Neural cell (in vitro differentiated cells): Measurements from ENCODE around the gene PRTFDC1. TPM values are rescaled to one million over a fixed set of nuclear protein-coding genes. Genes with fewer than 3 reads are reported as not detected.
A peak's percentile ranks its signal among the peaks of the same experiment; 100 is the strongest.

Experiments
- H2AFZ ChIP-seq: fragments of 200-600, 300-800 bp; sonication (generic), shearing (Covaris generic); 2 replicates; pipeline ENCODE4 v1.6.0; 2014; ENCODE audit warnings: low read depth, mild to moderate bottlenecking, antibody characterized with exemption, low read length, moderate library complexity
- H3F3A ChIP-seq: fragments of 200-600 bp; shearing (Covaris generic); 2 replicates; pipeline ENCODE4 v1.6.1; 2016; ENCODE audit warnings: mild to moderate bottlenecking, moderate library complexity, mixed read lengths, antibody characterized with exemption, low read length; ENCODE audit not compliant: insufficient read depth, poor library complexity, severe bottlenecking
- H3K27ac ChIP-seq: fragments of 200-600, 300-800 bp; sonication (generic), shearing (Covaris generic); 2 replicates; pipeline ENCODE4 v1.5.1; 2014; ENCODE audit warnings: mild to moderate bottlenecking, low read length, moderate library complexity
- H3K27me3 ChIP-seq: fragments of 300-800, 200-600 bp; sonication (generic), shearing (Covaris generic); 2 replicates; pipeline ENCODE4 v1.6.0; 2014; ENCODE audit warnings: mild to moderate bottlenecking, low read depth, low read length, moderate library complexity; ENCODE audit not compliant: insufficient read depth
- H3K36me3 ChIP-seq: fragments of 300-800, 200-600 bp; sonication (generic), shearing (Covaris generic); 2 replicates; pipeline ENCODE4 v1.5.1; 2014; ENCODE audit warnings: mild to moderate bottlenecking, antibody characterized with exemption, low read length, moderate library complexity; ENCODE audit not compliant: insufficient read depth
- H3K4me2 ChIP-seq: fragments of 300-800, 200-600 bp; sonication (generic), shearing (Covaris generic); 2 replicates; pipeline ENCODE4 v1.6.0; 2014; ENCODE audit warnings: mild to moderate bottlenecking, low read length
- H3K4me3 ChIP-seq: fragments of 300-800, 200-600 bp; sonication (generic), shearing (Covaris generic); 2 replicates; pipeline ENCODE4 v1.5.1; 2014; ENCODE audit warnings: mild to moderate bottlenecking, low read length, moderate library complexity
- H3K79me2 ChIP-seq: fragments of 200-600 bp; shearing (Covaris generic); replicated peaks from 2 replicates; pipeline ENCODE4 v1.6.0; 2014; ENCODE audit warnings: mild to moderate bottlenecking, low read length, moderate library complexity; ENCODE audit not compliant: insufficient read depth
- H3K9ac ChIP-seq: fragments of 300-800, 200-600 bp; sonication (generic), shearing (Covaris generic); 2 replicates; pipeline ENCODE4 v1.6.1; 2016; ENCODE audit warnings: mild to moderate bottlenecking, low read length, mixed read lengths
- H3K9me2 ChIP-seq: fragments of 200-600 bp; shearing (Covaris generic); 2 replicates; pipeline ENCODE4 v1.6.1; 2016; ENCODE audit warnings: mild to moderate bottlenecking, low read length, mixed read lengths; ENCODE audit not compliant: insufficient read depth
- H3K9me3 ChIP-seq: fragments of 200-600, 300-800 bp; sonication (generic), shearing (Covaris generic); 2 replicates; pipeline ENCODE4 v1.6.1; 2016; ENCODE audit warnings: mild to moderate bottlenecking, mixed run types, low read length, moderate library complexity, mixed read lengths
- H4K20me1 ChIP-seq: fragments of 200-600 bp; shearing (Covaris generic); 2 replicates; pipeline ENCODE4 v1.6.1; 2016; ENCODE audit warnings: mild to moderate bottlenecking, mixed run types; ENCODE audit not compliant: insufficient read depth
- CTCF ChIP-seq: fragments of 450-650 bp; IDR thresholded peaks from 2 replicates; pipeline ENCODE4 v1.5.1; 2014; ENCODE audit warnings: antibody characterized with exemption, mild to moderate bottlenecking, moderate library complexity; ENCODE audit not compliant: poor library complexity, severe bottlenecking
- EP300 ChIP-seq: fragments of 450-650 bp; conservative IDR thresholded peaks from 2 replicates; pipeline ENCODE4 v1.6.1; 2014; ENCODE audit warnings: antibody characterized with exemption, mild to moderate bottlenecking, moderate library complexity; ENCODE audit not compliant: poor library complexity, severe bottlenecking
- EZH2 ChIP-seq: fragments of 200-600, 300-800 bp; shearing (Covaris generic), sonication (generic); IDR thresholded peaks from 2 replicates; pipeline ENCODE4 v1.6.1; 2014; ENCODE audit warnings: antibody characterized with exemption, low read length, borderline replicate concordance, mild to moderate bottlenecking; ENCODE audit not compliant: insufficient read depth, poor library complexity, severe bottlenecking
- MXI1 ChIP-seq: fragments of 450-650 bp; conservative IDR thresholded peaks from 2 replicates; pipeline ENCODE4 v1.6.1; 2014; ENCODE audit warnings: antibody characterized with exemption, mild to moderate bottlenecking; ENCODE audit not compliant: poor library complexity, severe bottlenecking
- POLR2AphosphoS5 ChIP-seq: IDR thresholded peaks from 2 replicates; pipeline ENCODE4 v1.6.1; 2012
- RAD21 ChIP-seq: fragments of 450-650 bp; conservative IDR thresholded peaks from 2 replicates; pipeline ENCODE4 v1.6.1; 2014; ENCODE audit warnings: antibody characterized with exemption, mild to moderate bottlenecking, moderate library complexity
- REST ChIP-seq: IDR thresholded peaks from 2 replicates; pipeline ENCODE4 v1.6.1; 2012; ENCODE audit warnings: borderline replicate concordance
- SMC3 ChIP-seq: fragments of 450-650 bp; conservative IDR thresholded peaks from 2 replicates; pipeline ENCODE4 v1.6.1; 2014; ENCODE audit warnings: antibody characterized with exemption, mild to moderate bottlenecking, moderate library complexity; ENCODE audit not compliant: poor library complexity
- TAF1 ChIP-seq: IDR thresholded peaks from 2 replicates; pipeline ENCODE4 v1.6.1; 2012; ENCODE audit warnings: low read depth
- polyA plus RNA-seq: library from polyadenylated mRNA; depleted of rRNA; stranded (reverse); fragments of >200 nt; gene quantifications from 2 replicates; pipeline ENCODE4 v1.2.3, GENCODE V29; 2014

The PRTFDC1 gene
- polyA plus RNA-seq, 1 donor from 2014 or later: 3.4 TPM

- TF ChIP-seq SMC3 (no peak), EP300 (no peak), EZH2 (no peak), RAD21 (no peak), TAF1 (no peak), REST (no peak), CTCF (no peak)
- Histone ChIP-seq H3K9me3 (no peaks in the 10 kb centered on the region), H3K4me3 (no peak overlapping the region), H3K9me2 (no peaks in the 10 kb centered on the region), H3K4me2 (no peak overlapping the region), H3K79me2 (no peaks in the 10 kb centered on the region), H3F3A (peaks cover 10% of the 10 kb centered on the region), H3K36me3 (no peaks in the 10 kb centered on the region), H4K20me1 (no peaks in the 10 kb centered on the region), H3K27ac (no peak overlapping the region), H2AFZ (no peak overlapping the region), H3K27me3 (no peaks in the 10 kb centered on the region), H3K9ac (no peak overlapping the region)
Observed at GRCh38 chr10:24850727-24851296, 101.6 kb downstream of the PRTFDC1 start.

GRCh38 chr10:24849501-24850299 is 102.7 kb downstream of the PRTFDC1 start:
- no peak for TF ChIP-seq EP300
- no peak for TF ChIP-seq POLR2AphosphoS5
- TF ChIP-seq SMC3: no peak
- no peak for TF ChIP-seq MXI1
- TF ChIP-seq CTCF: no peak
- TF ChIP-seq REST: no peak
- no peak for TF ChIP-seq TAF1
- TF ChIP-seq RAD21: no peak
- no peak for TF ChIP-seq EZH2
- Histone ChIP-seq H3K27ac (no peak overlapping the region), H4K20me1 (no peaks in the 10 kb centered on the region), H3K9ac (no peak overlapping the region), H3K27me3 (no peaks in the 10 kb centered on the region), H3K4me3 (peak overlapping the region; percentile 38), H3K9me3 (no peaks in the 10 kb centered on the region), H3K9me2 (no peaks in the 10 kb centered on the region), H2AFZ (no peak overlapping the region), H3K36me3 (no peaks in the 10 kb centered on the region), H3F3A (peaks cover 10% of the 10 kb centered on the region), H3K4me2 (peak overlapping the region; percentile 43), H3K79me2 (no peaks in the 10 kb centered on the region)
